Left lung (tissue), 10 donors: ENCODE data around the gene ASB10. TPM values are rescaled to one million over a fixed set of nuclear protein-coding genes. Genes with fewer than 3 reads are reported as not detected.
A peak's percentile ranks its signal among the peaks of the same experiment; 100 is the strongest.

Experiments
- ATAC-seq: fragments of 200-7000 bp; cut with Tn5 transposase; one replicate; pipeline ENCODE4 v1.9.1; 2020; ENCODE audit warnings: moderate library complexity
- DNase-seq, 4 donors: peaks; one replicate each; pipeline ENCODE4 v3.0.0-alpha.2; 2013 to 2020
- H3K27ac ChIP-seq, 2 donors: fragments of 200-600 bp; sonication (generic) in 1 of 2; one replicate each; pipeline versions ENCODE4 v1.5.0 to v1.8.0; 2020 to 2021
- H3K27me3 ChIP-seq, 2 donors: fragments of 200-600 bp; sonication (generic) in 1 of 2; one replicate each; pipeline versions ENCODE4 v1.5.0 to v1.8.0; 2020 to 2021
- H3K36me3 ChIP-seq, 2 donors: fragments of 200-600 bp; sonication (generic) in 1 of 2; one replicate each; pipeline versions ENCODE4 v1.5.0 to v1.8.0; 2020 to 2021
- H3K4me1 ChIP-seq, 2 donors: fragments of 200-600 bp; one replicate each; pipeline ENCODE4 v1.8.0; 2021
- H3K4me3 ChIP-seq, 2 donors: fragments of 200-600 bp; sonication (generic) in 1 of 2; one replicate each; pipeline versions ENCODE4 v1.5.0 to v1.8.0; 2020 to 2021; ENCODE audit warnings: mild to moderate bottlenecking in 1 of 2
- H3K9me3 ChIP-seq, 2 donors: fragments of 200-600 bp; sonication (generic) in 1 of 2; one replicate each; pipeline versions ENCODE4 v1.5.0 to v1.8.0; 2020 to 2021
- CTCF ChIP-seq, 2 donors: fragments of 200-600 bp; sonication (generic) in 1 of 2; IDR thresholded peaks; one replicate each; pipeline versions ENCODE4 v1.5.0 to v1.8.0; 2021; ENCODE audit warnings: antibody characterized with exemption in 2 of 2
- intact Hi-C, 2 donors: fragments of 100-400 bp; cut with DNase I; formaldehyde crosslinking; loops; one replicate each; pipeline versions ENCODE4 v1.11.2 to v1.14.2; 2022
- polyA plus RNA-seq, 6 donors: library from polyadenylated mRNA; unstranded; fragments of 120-200 nt; gene quantifications; one replicate each; pipeline ENCODE4 v1.2.1, GENCODE V29; 2013; ENCODE audit not compliant: insufficient read length in 6 of 6
- total RNA-seq, 2 donors: library from RNA; stranded (reverse); fragmentation: NEBNext Ultra II Directional; extraction: Animal tissue kit (Norgen Biotek cat#: 25700); gene quantifications; one replicate each; pipeline ENCODE4 v1.2.1, GENCODE V29; 2021
- donor health status: DM: no; HTN: yes; CAD: no.
- donor health status: DM: no; HTN: no; CAD: no.

The ASB10 gene
- total and polyA plus RNA-seq, 8 donors, result not detected

GRCh38 chr7:151207315-151207714, 20.3 kb upstream of the ASB10 start:
- peaks cover 0 to 7% of the 10 kb centered on the region in 2 donors for H3K36me3 ChIP-seq
- no peak for ATAC-seq
- TF ChIP-seq CTCF (IDR thresholded peaks at IDR 0.05), result no peak
- intact Hi-C loops, result no loop called here
- H3K9me3 ChIP-seq, result no peaks in the 10 kb centered on the region
- H3K27ac ChIP-seq, result no peak overlapping the region
- DNase-seq, result no peak
- peaks cover 0 to 40% of the 10 kb centered on the region in 2 donors for H3K27me3 ChIP-seq
- no peak overlapping the region for H3K4me3 ChIP-seq
- H3K4me1 ChIP-seq, result no peaks in the 10 kb centered on the region

- H3K27ac ChIP-seq, result peak overlapping the region in 1 of 2 donors; percentile 8
- peaks cover 0 to 3% of the 10 kb centered on the region in 2 donors for H3K36me3 ChIP-seq
- ATAC-seq (no peak), DNase-seq (no peak)
- intact Hi-C loops, result no loop called here
- no peak overlapping the region for H3K4me3 ChIP-seq
- no peaks in the 10 kb centered on the region for H3K9me3 ChIP-seq
- H3K4me1 ChIP-seq, result no peaks in the 10 kb centered on the region
- TF ChIP-seq CTCF (IDR thresholded peaks at IDR 0.05), result no peak
- peaks cover 0 to 40% of the 10 kb centered on the region in 2 donors for H3K27me3 ChIP-seq
These were observed 19.9 kb upstream of the ASB10 start for GRCh38 chr7:151206914-151207313.

GRCh38 chr7:151205730-151206129, 18.7 kb upstream of the ASB10 start:
- Histone ChIP-seq H3K27ac (no peak overlapping the region), H3K9me3 (no peaks in the 10 kb centered on the region), H3K36me3 (no peaks in the 10 kb centered on the region), H3K4me3 (no peak overlapping the region), H3K4me1 (no peaks in the 10 kb centered on the region), H3K27me3 (peaks cover 0 to 40% of the 10 kb centered on the region in 2 donors)
- intact Hi-C loops, result no loop called here
- TF ChIP-seq CTCF (IDR thresholded peaks at IDR 0.05), result no peak
- ATAC-seq, result no peak
- no peak for DNase-seq

- TF ChIP-seq CTCF (IDR thresholded peaks at IDR 0.05), result no peak
- no peaks in the 10 kb centered on the region for H3K4me1 ChIP-seq
- DNase-seq (no peak), ATAC-seq (peak; percentile 28)
- peaks cover 0 to 40% of the 10 kb centered on the region in 2 donors for H3K27me3 ChIP-seq
- H3K36me3 ChIP-seq, result no peaks in the 10 kb centered on the region
- no peak overlapping the region for H3K4me3 ChIP-seq
- H3K27ac ChIP-seq, result no peak overlapping the region
- H3K9me3 ChIP-seq, result no peaks in the 10 kb centered on the region
- intact Hi-C loops, result no loop called here
These were observed 17.5 kb upstream of the ASB10 start for GRCh38 chr7:151204383-151205032.

GRCh38 chr7:151202836-151203235, 15.8 kb upstream of the ASB10 start:
- TF ChIP-seq CTCF (IDR thresholded peaks at IDR 0.05), result no peak
- H3K27ac ChIP-seq, result no peak overlapping the region
- no peak for DNase-seq
- peaks cover 0 to 40% of the 10 kb centered on the region in 2 donors for H3K27me3 ChIP-seq
- intact Hi-C loops, result no loop called here
- no peaks in the 10 kb centered on the region for H3K4me1 ChIP-seq
- no peak overlapping the region for H3K4me3 ChIP-seq
- no peaks in the 10 kb centered on the region for H3K36me3 ChIP-seq
- H3K9me3 ChIP-seq, result no peaks in the 10 kb centered on the region
- no peak for ATAC-seq
